GM12873 (cell line): ENCODE results near the gene PIEZO2.

Source experiments
- CTCF ChIP-seq: IDR thresholded peaks from 2 replicates; pipeline ENCODE4 v1.5.1; 2012; ENCODE audit warnings: low read depth, mild to moderate bottlenecking, moderate library complexity, low read length, control low read depth; ENCODE audit not compliant: insufficient read depth; ENCODE audit errors: missing control alignments

PIEZO2 gene

GRCh38 chr18:10745971-10746370, 403.4 kb downstream of the PIEZO2 start:
- TF ChIP-seq CTCF: no peak

- no peak for TF ChIP-seq CTCF
Measured at GRCh38 chr18:10745219-10745618, 404.1 kb downstream of the PIEZO2 start.

GRCh38 chr18:10743766-10744165, 405.6 kb downstream of the PIEZO2 start:
- TF ChIP-seq CTCF: no peak

- TF ChIP-seq CTCF: no peak
Measured at GRCh38 chr18:10739152-10739551, 410.2 kb downstream of the PIEZO2 start.

- no peak for TF ChIP-seq CTCF
Measured at GRCh38 chr18:10736984-10737383, 412.4 kb downstream of the PIEZO2 start.

- no peak for TF ChIP-seq CTCF
Measured at GRCh38 chr18:10732990-10733389, 416.4 kb downstream of the PIEZO2 start.

GRCh38 chr18:10727477-10727876, 421.9 kb downstream of the PIEZO2 start:
- no peak for TF ChIP-seq CTCF
